Stimulated activated CD4-positive, alpha-beta T cell treated with anti-CD3 and anti-CD28 coated beads, Interleukin-2, amount 100 ng/mL, for 4 hours (primary cell): Measurements from ENCODE around the gene BRINP2.

Source experiments
- DNase-seq: peaks from one replicate; pipeline ENCODE4 v3.0.0-alpha.2; 2020; ENCODE audit warnings: low read depth

The BRINP2 gene

DNA sequence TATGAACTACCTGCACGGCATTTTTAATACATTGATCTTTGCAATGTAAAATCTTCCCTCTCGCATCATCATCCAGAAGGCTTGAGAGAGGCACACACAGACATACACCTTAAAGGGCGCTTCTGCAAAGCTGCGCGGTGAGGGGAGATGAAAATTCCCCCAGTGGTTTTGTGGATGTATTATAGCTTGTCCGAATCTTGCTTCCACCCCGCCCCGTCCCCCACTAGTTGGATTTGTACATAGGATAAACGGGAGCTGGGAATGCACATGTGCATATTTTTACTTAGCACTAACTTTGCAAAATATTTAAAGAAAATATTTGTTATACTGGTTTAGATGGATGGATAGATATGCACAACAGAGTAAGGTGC, 5.7 kb upstream of the BRINP2 start:
- DNase-seq, result no peak

DNA sequence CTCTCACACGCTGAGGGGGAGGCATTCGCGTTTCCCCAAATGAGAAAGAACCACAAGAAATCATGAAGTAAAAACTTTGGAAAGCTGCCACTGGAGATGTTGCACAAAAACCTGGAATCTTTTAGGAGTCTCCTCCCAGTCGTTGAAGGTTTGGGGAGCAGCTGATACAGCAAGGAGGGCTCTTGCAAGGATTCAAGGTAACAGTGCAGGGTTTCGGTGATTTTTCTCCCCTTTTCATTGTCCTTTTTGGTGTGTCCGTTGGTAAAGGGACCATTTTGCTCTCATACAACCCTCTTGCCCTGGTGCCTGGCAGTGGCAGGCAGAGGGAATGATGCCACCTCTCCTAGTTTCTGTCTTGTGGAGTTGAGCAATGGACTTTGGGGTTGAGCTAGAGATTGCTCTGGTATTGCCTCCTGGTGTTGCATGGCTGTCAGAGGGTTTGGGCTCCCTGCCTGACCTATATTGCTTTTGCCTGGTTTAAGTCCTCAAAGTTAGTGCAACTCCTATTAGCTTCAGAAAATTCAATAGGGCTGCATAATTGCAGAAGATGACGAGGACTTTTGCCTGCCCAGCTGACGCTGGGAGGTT, 872 bp downstream of the BRINP2 start:
- no peak for DNase-seq

DNA sequence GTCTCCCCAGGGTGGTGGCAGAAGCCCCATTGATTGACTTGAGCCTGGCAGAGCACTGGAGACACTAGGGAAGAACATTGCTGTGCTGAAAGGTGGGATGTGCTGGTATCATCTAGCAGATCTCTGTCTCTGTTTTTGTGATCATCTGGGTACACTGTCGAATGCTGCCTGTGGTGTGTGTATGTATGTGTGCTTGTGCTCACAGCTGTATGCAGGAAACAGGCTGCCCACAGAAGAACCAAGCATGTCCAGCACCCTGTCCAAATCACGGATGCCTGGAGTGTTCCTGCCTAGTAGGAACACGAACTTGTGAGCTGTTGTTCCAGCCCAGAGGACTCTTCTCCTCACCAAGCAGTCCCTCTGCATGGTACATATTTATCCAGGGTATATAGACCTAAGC, 1.5 kb downstream of the BRINP2 start:
- DNase-seq, result no peak

DNA sequence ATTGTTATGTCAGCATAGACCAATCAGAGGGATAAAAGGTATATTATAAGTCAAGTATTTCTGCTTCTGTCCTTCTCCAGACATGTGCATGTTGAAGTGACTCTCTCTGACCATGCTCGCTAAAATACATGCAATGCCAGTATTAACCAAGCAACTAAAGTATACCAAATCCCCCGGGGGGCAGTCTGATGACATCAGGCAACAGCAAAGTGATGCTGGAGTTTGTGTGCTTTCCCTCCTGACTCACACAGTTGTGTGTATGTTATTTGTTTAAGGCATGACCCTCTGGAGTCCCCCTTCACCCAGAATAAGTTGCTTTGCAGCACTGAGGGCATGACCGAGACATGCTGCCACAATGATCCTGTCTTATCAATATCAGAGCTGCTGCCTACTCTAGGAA, 2.1 kb downstream of the BRINP2 start:
- no peak for DNase-seq

DNA sequence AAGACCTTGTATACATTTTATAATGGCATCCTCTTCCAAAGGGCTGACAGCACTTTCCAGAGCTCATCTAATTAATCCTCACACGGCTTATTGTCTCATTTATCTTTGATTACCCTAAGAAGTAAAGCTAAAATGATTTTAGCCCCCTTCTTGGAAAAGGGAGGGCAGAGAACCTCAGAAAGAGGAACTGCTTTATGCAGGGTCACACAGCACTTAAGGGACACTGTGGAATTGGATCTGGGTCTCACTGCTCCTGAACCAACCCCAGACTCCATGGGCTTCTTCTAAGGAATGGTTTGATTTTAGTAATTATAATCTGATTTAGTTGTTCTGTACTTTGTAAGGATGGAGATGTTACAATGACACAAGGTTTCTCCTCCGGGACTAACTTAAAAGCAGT, 3.2 kb downstream of the BRINP2 start:
- DNase-seq, result no peak

DNA sequence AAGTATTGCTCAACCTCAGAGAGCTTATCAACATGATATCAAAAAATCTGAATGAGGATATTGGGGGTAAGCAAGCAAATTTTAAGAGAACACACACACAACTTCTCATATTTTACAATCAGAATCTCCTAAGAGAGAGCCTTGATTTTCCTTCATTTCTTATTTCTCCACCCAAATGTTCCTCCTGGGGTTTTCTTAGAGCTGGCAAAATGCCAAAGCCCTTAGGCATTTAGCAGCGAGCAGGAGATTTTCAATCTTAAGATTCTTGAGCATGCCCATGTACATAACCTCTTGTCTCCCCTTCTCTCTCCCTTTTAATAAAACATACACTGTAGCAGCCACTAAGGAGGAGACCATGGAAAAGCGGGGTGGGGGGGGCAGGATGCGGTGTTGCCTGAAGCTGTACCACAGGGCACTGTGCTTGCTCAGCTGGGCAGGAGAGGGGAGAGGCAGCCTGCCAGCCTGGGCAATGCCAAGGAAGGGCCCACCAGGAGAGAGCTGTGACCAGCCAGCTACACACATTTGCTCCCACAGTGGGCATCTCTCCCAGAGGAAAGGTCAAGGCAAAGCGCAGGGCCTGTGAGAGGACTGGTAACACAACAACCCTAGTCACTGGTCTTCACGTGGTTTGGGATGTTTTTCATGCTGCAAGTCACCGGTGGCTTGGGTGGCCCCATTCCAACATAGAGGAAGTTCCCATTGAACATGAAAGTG, 4.3 kb downstream of the BRINP2 start:
- DNase-seq, result no peak

DNA sequence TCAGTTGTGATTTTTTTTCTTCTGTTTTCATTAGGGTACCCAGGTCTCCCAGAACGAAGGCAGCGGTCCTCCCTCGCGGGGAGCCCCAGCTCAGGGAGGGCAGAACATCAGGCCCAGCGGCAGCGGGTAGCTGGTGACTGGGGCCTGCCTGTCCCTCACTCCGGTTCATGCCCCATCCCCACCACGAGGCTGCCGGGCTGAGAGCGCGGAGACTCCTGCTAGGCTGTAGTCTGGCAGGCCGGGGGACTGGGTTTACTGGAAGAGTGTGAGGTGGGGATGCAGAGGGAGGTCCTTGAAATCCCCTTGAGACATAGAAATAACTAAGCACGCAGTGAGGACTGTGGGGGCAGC, 10.5 kb downstream of the BRINP2 start:
- no peak for DNase-seq

DNA sequence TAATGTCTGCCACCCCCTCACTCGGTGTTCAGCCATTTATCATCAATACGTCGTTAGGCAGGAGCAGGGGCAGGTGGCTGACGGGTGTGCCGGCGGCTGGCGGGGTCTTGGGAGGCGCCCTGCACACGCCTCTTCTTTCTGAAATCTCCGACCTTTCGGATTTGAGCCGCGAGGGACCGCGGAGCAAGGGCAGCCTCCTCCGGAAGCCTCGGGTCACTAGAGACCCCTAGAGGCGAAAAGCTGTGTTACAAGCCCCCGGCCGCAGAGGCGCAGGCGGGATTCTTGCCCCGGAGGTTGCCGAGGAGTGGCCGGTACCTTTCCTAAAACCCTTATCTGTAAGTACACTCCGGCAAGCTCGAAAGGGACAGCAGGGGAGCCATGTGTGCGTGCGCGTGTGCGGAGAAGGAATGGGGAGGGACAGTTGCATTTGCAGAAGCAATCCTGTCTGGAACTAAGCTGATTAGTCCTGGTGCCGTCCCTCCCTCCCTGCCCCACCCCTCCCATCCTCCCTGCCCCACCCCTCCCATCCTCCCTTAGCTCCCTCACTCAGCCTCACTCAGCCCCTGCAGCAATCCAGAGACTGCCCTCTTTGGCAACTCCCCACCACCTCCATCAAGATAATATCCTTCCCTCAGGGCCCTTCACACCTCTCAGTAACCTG, 11.0 kb downstream of the BRINP2 start:
- no peak for DNase-seq

DNA sequence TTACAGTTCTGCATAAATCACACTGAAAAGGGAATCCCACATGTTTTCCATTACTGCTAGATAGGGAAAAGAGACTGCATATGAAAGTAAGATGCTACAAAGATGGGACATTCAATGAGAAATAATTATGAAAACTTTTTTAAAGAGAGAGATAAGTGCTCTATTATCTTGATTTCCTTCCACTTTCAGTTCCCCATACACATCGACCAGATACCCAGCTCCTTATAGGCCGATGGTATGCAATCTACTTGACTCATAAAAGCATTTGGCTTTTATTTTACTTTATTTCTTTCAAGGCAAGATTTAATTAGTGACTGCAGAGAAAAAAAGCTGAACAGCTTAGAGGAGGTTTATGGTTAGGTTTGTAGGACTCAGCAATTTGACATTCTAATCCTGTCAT, 13.1 kb downstream of the BRINP2 start:
- DNase-seq, result no peak

DNA sequence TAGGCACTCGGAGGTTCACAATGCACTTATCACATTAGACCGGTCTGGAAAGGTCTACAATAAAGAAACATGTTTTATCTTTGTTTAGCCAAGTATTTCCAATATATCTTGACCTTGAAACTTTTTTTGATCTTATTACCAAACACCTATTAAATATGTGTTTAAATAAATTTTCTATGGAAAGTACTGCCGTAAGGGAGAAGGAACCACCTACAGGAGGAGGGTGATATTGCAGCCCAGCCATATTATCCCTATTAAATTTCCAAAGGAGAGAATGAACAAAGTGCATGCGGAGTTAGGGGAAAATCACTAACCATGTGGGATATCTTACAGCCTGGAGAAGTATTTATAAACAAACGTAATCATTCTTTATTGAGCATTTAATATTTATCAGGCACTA, 14.5 kb downstream of the BRINP2 start:
- DNase-seq, result no peak

DNA sequence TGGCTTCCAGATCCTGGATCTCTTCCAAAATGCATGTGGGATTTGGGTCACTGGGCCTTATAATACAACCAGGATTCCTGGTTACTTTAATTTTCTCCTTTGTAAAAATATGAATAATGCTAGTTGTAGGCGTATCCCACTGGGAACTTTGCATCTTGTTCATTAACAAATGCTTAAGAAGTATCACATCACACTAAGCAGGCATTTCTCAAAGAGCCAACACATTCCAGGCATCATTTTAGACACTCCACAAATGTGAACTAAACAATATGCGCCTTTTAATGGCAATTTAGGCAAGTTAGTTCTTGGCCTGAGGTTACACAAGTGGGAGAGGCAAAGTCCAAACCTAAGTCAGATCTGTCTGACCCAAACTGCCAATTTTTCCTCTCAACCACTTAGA, 15.9 kb downstream of the BRINP2 start:
- no peak for DNase-seq

DNA sequence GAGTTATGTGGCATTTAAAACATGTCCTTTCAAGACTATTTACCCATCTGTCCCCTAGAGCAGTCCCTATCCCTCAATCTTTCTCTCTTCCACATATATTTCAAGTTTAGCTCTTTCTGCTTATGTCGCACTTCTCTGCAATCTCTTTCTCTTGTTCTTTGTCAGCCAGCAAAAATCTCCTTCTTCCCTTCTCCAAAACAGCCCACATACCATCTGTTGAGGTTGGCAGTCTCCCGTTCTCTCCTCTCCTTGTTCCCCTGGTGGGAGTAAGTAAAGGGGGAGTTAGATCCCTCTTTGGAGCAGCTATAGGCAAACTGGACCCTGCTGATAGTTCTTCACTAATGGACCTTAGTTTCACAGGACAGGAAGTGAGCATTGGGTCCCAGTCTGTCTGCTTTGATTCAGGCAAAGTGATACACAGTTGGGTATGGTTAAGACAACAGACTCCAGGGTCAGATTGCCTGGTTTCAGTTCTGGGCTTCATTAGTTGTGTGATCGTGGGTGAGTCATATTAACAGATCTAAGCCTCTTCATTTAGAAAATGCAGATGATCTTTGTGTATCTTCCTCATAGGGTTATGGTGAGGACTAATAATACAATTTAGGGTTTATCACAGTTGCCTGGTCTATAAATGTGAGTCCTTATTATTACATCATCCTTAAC, 19.7 kb downstream of the BRINP2 start:
- no peak for DNase-seq

DNA sequence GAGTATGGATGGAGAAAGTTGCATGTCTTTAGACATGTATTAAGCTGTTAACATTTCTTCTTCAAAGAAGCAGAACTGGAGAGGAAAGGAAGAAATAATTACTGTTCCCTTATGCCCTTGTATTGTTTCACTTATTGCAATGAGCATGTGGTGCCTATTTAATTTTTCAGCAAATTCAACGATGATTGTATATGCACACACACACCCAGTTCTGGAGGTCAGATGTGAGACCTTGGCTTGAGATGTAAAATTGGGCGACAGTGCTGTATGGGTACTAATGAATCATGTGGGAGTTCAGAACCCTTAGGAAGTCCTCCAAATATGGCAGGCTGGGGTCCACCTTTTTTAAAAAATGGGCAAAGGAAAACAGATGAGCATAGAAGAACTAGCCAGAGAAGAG, 27.5 kb downstream of the BRINP2 start:
- no peak for DNase-seq

DNA sequence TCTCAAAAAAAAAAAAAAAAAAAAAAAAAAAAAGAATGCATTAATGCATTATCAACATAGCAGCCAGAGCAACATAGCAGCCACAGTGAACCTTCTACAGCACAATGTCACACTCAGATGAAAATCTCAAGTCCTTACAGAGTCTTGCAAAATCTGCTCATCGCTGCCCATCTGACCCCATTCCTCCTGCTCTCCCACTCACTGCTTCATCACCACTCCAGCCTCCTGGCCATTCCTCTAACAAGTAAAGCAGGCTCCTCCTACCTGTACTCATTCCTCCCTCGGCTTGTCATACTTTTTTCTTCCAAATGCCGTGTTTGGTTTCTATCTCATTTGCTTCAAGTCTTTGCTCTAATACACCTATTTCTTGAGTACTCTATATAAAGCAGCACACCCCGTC, 29.5 kb downstream of the BRINP2 start:
- no peak for DNase-seq

DNA sequence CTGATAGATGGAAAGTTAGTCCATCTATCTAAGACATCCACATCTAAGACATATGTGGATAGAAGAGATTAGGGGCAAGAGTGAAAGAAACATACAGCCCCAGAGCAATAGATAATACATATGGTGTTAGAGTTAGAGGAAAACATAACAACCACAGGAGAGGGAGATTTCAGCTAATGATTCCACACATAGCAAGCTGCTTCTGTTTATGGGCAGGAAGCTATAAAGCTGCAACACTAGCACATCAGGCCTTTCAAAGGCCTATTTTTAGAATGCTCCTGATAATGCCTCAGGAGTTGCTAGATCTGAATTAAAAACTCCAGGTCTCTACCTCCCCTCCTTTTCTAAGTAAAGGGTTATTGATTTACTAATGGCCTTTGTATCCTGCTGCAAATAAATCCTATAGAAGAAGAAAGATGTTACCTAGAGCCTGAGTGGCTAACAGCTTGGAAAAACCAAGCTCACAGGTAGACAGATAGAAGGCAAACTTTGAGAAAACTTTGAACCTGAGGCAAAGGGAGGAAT, 36.1 kb downstream of the BRINP2 start:
- no peak for DNase-seq

DNA sequence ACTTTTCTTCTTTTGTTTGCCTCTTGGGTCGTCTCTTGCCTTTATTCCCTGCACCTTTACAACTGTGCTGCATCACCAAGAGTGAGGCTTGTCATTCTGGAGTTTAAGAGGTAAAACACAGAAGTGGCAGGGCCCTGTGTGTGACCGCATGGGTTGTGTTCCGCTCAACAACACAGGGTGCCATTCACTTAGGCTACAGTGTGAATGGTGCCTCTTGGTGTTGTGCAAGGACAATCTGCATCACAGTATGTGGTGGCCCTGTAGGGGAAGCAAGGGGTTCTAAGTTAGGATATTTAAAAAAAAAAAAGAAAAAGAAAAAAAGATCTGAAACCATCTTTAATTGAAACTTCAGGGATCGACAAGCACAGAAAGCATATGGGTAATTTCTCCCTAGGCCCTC, 38.2 kb downstream of the BRINP2 start:
- no peak for DNase-seq

DNA sequence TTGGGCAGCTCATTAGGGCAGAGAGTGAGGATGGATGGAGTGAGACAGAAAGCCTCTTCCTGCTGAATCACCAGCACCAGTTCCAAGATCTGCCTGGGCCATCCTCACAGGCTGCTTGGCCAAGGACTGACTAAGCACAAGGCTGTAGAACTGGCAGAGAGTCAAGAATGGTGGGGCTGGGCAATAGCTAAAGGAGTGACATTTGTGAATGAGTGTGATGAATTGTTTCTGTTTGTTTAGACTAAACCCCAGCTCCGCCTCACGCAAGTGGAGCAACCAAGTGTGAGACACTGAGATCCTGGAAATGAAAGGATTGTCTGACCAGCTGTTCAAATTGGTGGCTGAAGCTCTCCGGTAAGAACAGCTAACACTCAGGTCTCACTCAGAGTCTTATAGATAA, 38.6 kb downstream of the BRINP2 start:
- no peak for DNase-seq

DNA sequence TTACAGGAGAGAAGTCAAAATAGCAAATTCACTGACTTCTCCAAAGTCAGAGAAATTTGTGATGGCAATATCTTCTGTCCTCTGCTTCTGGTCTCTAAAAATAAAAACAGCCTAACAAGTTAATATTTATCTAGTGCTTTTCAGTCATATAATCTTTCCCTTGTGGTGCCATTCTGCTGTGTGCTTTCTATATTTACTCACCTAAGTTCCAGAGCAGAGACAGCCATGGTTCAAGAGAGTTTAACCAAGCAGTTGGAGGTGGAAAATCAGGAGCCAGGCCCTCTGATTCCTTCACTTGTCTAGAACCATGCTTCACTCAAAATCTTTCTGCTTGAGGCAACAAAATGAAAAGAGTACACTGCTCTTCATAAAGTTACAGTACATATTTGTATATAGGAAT, 39.3 kb downstream of the BRINP2 start:
- DNase-seq, result no peak

DNA sequence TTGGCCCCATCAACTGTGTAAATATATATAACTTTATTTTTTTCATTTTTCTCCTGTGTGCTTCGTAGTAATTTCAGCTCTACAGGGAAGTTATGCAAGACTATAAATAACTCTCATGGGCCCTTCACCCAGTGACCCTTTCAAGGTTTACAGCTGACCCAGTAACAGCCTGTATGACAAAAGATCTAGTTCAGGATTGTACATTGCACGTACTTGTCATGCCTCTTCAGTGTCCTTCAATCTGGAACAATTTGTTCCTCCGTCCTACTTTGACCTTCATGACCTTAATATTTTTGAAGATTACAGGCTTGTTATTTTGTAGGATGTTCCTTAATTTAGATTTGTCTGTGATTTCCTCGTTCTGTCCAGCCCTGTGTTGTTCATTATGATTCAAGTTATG, 40.5 kb downstream of the BRINP2 start:
- DNase-seq, result no peak

DNA sequence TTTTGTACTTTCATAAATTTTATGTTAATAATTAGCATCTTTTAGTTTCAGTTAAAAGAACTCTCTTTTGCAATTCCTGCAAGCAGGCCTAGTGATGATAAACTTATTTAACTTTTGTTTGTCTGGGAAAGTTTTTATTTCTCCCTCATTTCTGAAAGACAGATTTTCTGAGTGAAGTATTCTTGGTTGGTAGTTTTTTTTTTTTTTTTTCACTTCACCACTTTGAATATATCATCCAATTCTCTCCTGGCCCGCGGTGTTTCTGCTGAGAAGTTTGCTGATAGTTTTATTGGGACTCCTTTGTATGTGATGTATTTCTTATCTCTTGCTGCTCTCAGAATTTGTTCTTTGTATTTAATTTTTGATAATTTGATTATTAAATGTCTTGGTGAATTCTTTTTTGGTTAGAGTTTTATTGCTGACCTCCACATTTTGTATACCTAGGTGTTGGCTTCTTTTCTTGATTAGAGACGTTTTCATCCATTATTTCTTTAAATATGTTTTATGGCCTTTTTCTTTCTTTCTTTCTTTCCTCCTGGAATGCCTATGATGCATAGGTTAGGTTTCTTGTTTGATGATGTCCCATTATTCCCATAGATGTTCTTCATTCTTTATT, 45.9 kb downstream of the BRINP2 start:
- DNase-seq, result no peak

DNA sequence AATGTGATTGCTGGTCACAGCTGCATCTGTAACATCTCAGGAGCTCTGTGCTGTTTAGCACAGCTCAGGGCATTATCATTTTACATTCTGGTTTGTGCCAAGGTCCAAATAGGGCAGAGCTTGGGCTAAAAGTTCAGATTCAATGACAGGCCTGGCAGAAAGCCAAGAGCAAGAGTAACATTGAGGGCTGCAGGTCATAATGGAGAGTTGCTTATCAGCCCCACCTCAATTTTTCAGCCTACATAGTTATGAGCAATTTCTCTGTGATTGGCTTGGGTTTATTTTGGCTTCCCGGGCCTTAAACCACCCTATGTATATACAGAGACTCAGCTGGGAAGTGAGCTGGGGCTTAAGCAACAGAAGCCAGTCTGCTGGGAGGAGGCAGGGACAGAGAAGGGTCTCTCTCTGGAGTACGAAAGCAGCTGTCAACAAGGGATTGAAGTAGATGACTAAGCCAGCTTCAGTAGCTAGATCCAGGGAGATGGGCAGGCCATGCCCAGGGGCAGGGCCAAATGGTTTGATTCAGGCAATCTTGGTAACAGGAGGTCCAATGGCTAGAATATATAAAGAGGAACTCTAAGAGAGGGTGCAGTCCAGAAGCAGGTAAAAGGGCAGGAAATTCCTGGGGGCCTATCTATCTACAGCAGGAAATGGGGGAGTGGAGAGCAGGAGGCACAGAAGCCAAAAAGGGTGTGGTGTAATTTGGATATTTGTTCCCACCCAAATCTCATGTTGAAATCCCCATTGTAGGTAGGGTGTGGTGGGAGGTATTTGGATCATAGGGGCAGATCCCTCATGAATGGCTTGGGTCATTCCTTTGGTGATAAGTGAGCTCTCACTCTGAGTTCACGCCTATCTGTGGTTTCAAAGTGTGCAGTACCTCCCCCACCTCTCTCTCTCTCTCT, 49.0 kb downstream of the BRINP2 start:
- no peak for DNase-seq

DNA sequence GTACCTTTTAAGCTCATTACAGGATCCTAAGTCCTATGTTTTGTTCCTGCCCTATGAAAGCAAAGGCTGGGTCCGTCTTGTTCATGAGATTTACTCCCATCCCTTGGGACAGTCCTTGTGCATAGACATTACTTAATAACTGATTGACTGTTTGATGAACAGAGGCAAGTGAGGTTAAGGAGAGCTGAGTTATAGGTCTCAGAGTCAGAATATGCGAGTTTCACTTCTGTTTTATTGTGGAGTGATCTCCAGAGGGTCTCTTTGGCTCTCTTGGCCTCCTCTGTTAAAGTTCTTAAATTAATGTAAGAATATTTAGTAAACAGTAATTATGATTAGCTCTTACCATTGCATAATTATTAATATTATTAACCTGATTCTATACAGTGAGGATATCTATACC, 52.6 kb downstream of the BRINP2 start:
- no peak for DNase-seq
